ENCODE measurements around the gene KCNQ2. TPM values are rescaled to one million over a fixed set of nuclear protein-coding genes. Genes with fewer than 3 reads are reported as not detected.

The KCNQ2 gene
- total and polyA plus RNA-seq, 10 of the 15 experiments (the other 5 are each of a cell fraction or from before 2014, with no cell fraction given), result 0.06 to 0.49 (median 0.26) TPM; not detected in 7

- TF ChIP-seq PRDM15 (CRISPR knock-in tag; IDR thresholded peaks at IDR 0.05) (no peak), ELK1 (IDR thresholded peaks at IDR 0.05; ENCODE audit: low read depth, low read length) (no peak), JUND (IDR thresholded peaks at IDR 0.05; ENCODE audit: low read depth, low read length) (no peak)
These were observed 46.0 kb upstream of the KCNQ2 start (continued) for GRCh38 chr20:63518351-63518861.

GRCh38 chr20:63517376-63518309 lies 45.2 kb upstream of the KCNQ2 start:
- no TSS peak for BruUV-seq (replicated peaks)
- TF ChIP-seq BCL3 (IDR thresholded peaks at IDR 0.05; ENCODE audit: borderline replicate concordance, insufficient read depth, low read depth, low read length, poor library complexity, severe bottlenecking) (no peak), BMI1 (IDR thresholded peaks at IDR 0.05; ENCODE audit: borderline replicate concordance) (no peak), ZNF274 (IDR thresholded peaks at IDR 0.05; ENCODE audit: insufficient read depth, insufficient read length) (no peak), CUX1 (IDR thresholded peaks at IDR 0.05; ENCODE audit: insufficient replicate concordance, low read depth, low read length) (no peak)

More at GRCh38 chr20:63517376-63518309, 45.2 kb upstream of the KCNQ2 start:
- intact Hi-C loops (cut with micrococcal nuclease; ENCODE audit: unreplicated experiment) (no loop called here), in situ Hi-C loops (cut with MboI) (no loop called here)
- RAD21 ChIA-PET (ENCODE audit: unreplicated experiment), result interaction anchor here (0.6 to 1.3 kb wide), 2 partner anchors 20 to 21 kb away, joined by 3 read pairs; no protein-coding TSS in a partner anchor
- peaks cover 8% of the 10 kb centered on the region for H3K79me2 ChIP-seq (ENCODE audit: control insufficient read depth, insufficient read depth, low read length)
- no peak overlapping the region for H3K4me3 ChIP-seq
- FAIRE-seq (no peak), ATAC-seq (no peak), DNase-seq (ENCODE audit: low read depth, low spot score) (no peak)
- H3K9ac ChIP-seq (ENCODE audit: control insufficient read depth, insufficient read depth, low read length), result no peak overlapping the region
- H3K9me3 ChIP-seq (replicated peaks; ENCODE audit: control insufficient read depth, insufficient read depth, low read length), result peaks cover 2% of the 10 kb centered on the region; the same call in 2 of the 3 replicates
- CTCF ChIA-PET, result no interaction called here
- H3K27me3 ChIP-seq (replicated peaks in 1 of 2; ENCODE audit: control insufficient read depth in 2 of 2, insufficient read depth in 2 of 2, low read length in 1 of 2), result no peaks in the 10 kb centered on the region
- H2AFZ ChIP-seq (ENCODE audit: control insufficient read depth, low read depth, low read length), result no peak overlapping the region
- SMC1A ChIA-PET (ENCODE audit: uncharacterized antibody, unreplicated experiment), result no interaction called here
- H3K36me3 ChIP-seq (ENCODE audit: control insufficient read depth in 2 of 2, insufficient read depth in 2 of 2, low read length in 1 of 2), result 0 out of 4 replicates have a peak, but pooled peaks cover 0 to 2% of the 10 kb centered on the region in 2 experiments
- no peaks in the 10 kb centered on the region for H4K20me1 ChIP-seq (ENCODE audit: control insufficient read depth, insufficient read depth)
- no peak overlapping the region for H3K4me2 ChIP-seq (ENCODE audit: control insufficient read depth, insufficient read depth)
- WGBS (ENCODE audit: insufficient coverage, insufficient replicate concordance, low lambda C conversion rate, missing lambda C conversion rate), result 58% methylated on average over 32 of the region's 32 CpGs
- POLR2A ChIA-PET, result no interaction called here
- no peak overlapping the region for H3K27ac ChIP-seq (ENCODE audit: control insufficient read depth, insufficient read depth)
- H3K4me1 ChIP-seq (ENCODE audit: control insufficient read depth, insufficient read depth, low read length), result peaks cover 4% of the 10 kb centered on the region
